Neutrophil (primary cell): ENCODE measurements around the gene FAM120A.

ENCODE experiments used
- H3K27ac ChIP-seq: fragments of 200-600 bp; sonication (generic); 2 replicates; pipeline ENCODE4 v1.5.1; 2016; ENCODE audit warnings: mild to moderate bottlenecking, moderate library complexity
- H3K27me3 ChIP-seq: fragments of 200-600 bp; sonication (generic); 2 replicates; pipeline ENCODE4 v1.6.0; 2016; ENCODE audit warnings: mild to moderate bottlenecking
- H3K36me3 ChIP-seq: fragments of 200-600 bp; sonication (generic); 2 replicates; pipeline ENCODE4 v1.5.1; 2017
- H3K4me1 ChIP-seq, 2 experiments: fragments of 200-600 bp in 1 of 2; sonication (generic) in 1 of 2; 1 replicate in 1 of 2; 2 replicates in 1 of 2; pipeline versions ENCODE4 v1.5.1 to v1.6.1; 2013 to 2016; ENCODE audit warnings: low read depth in 1 of 2, low read length in 1 of 2, mild to moderate bottlenecking in 1 of 2, moderate library complexity in 1 of 2; ENCODE audit not compliant: control insufficient read depth in 1 of 2, insufficient read depth in 1 of 2
- H3K4me3 ChIP-seq, 2 experiments: fragments of 200-600 bp in 1 of 2; sonication (generic) in 1 of 2; 1 replicate in 1 of 2; 2 replicates in 1 of 2; pipeline ENCODE4 v1.5.1; 2013 to 2016; ENCODE audit warnings: low read depth in 1 of 2, low read length in 1 of 2, mild to moderate bottlenecking in 1 of 2, moderate library complexity in 1 of 2
- H3K9me3 ChIP-seq: fragments of 200-600 bp; sonication (generic); 2 replicates; pipeline ENCODE4 v1.5.1; 2016
- CTCF ChIP-seq: fragments of 200-600 bp; sonication (generic); IDR thresholded peaks from 2 replicates; pipeline ENCODE4 v1.5.1; 2016; ENCODE audit warnings: antibody characterized with exemption

The FAM120A gene

GRCh38 chr9:93479726-93480125 lies 28.2 kb downstream of the FAM120A start:
- TF ChIP-seq CTCF, result no peak
- Histone ChIP-seq H3K27me3 (no peaks in the 10 kb centered on the region), H3K4me3 (no peak overlapping the region)

GRCh38 chr9:93480262-93480661 lies 28.8 kb downstream of the FAM120A start:
- no peak overlapping the region for H3K4me3 ChIP-seq
- H3K9me3 ChIP-seq, result no peaks in the 10 kb centered on the region
- H3K27me3 ChIP-seq, result no peaks in the 10 kb centered on the region
- no peak for TF ChIP-seq CTCF
- H3K27ac ChIP-seq, result peak overlapping the region; percentile 57
- peaks cover 8 to 24% of the 10 kb centered on the region in 2 experiments for H3K4me1 ChIP-seq
- H3K36me3 ChIP-seq, result peaks cover 14% of the 10 kb centered on the region

More at GRCh38 chr9:93479726-93480125, 28.2 kb downstream of the FAM120A start:
- H3K27ac ChIP-seq, result peak overlapping the region; percentile 57
- peaks cover 8 to 24% of the 10 kb centered on the region in 2 experiments for H3K4me1 ChIP-seq
- peaks cover 8% of the 10 kb centered on the region for H3K36me3 ChIP-seq
- H3K9me3 ChIP-seq, result no peaks in the 10 kb centered on the region

- TF ChIP-seq CTCF, result no peak
- H3K9me3 ChIP-seq, result no peaks in the 10 kb centered on the region
- peak overlapping the region; percentile 57 for H3K27ac ChIP-seq
- peaks cover 8 to 19% of the 10 kb centered on the region in 2 experiments for H3K4me1 ChIP-seq
- H3K36me3 ChIP-seq, result peaks cover 15% of the 10 kb centered on the region
- H3K4me3 ChIP-seq, result no peak overlapping the region
- no peaks in the 10 kb centered on the region for H3K27me3 ChIP-seq
These were observed 29.3 kb downstream of the FAM120A start for GRCh38 chr9:93480728-93481324.

GRCh38 chr9:93483497-93483896 lies 32.0 kb downstream of the FAM120A start:
- no peaks in the 10 kb centered on the region for H3K9me3 ChIP-seq
- no peak overlapping the region for H3K4me3 ChIP-seq
- H3K27me3 ChIP-seq, result no peaks in the 10 kb centered on the region
- H3K27ac ChIP-seq, result no peak overlapping the region
- no peak for TF ChIP-seq CTCF
- peaks cover 15% of the 10 kb centered on the region for H3K36me3 ChIP-seq
- peaks cover 10 to 13% of the 10 kb centered on the region in 2 experiments for H3K4me1 ChIP-seq

GRCh38 chr9:93486268-93486667 lies 34.8 kb downstream of the FAM120A start:
- no peak overlapping the region for H3K4me3 ChIP-seq
- no peaks in the 10 kb centered on the region for H3K9me3 ChIP-seq
- peak overlapping the region; percentile 47 for H3K27ac ChIP-seq
- peaks cover 7 to 8% of the 10 kb centered on the region in 2 experiments for H3K4me1 ChIP-seq
- no peak for TF ChIP-seq CTCF
- H3K27me3 ChIP-seq, result no peaks in the 10 kb centered on the region
- H3K36me3 ChIP-seq, result peaks cover 15% of the 10 kb centered on the region
